Inferior parietal cortex (tissue), 1 donor: ENCODE results near the gene UBAC2.

Experiments used
- DNase-seq: peaks from one replicate; pipeline ENCODE4 v3.0.0-alpha.2; 2016; ENCODE audit errors: extremely low spot score

Gene UBAC2

GRCh38 chr13:99311748-99312492 lies 111.3 kb downstream of the UBAC2 start:
- no peak for DNase-seq

- no peak for DNase-seq
Measured at GRCh38 chr13:99312493-99312883, 111.8 kb downstream of the UBAC2 start.

- DNase-seq = no peak
Measured at GRCh38 chr13:99313501-99313900, 112.8 kb downstream of the UBAC2 start.

GRCh38 chr13:99313941-99314340 lies 113.3 kb downstream of the UBAC2 start:
- DNase-seq = no peak

- no peak for DNase-seq
Measured at GRCh38 chr13:99314640-99315176, 114.1 kb downstream of the UBAC2 start.

GRCh38 chr13:99315186-99315585 lies 114.5 kb downstream of the UBAC2 start:
- DNase-seq = no peak

- DNase-seq = no peak
Measured at GRCh38 chr13:99316224-99316623, 115.6 kb downstream of the UBAC2 start.

GRCh38 chr13:99316657-99317256 lies 116.1 kb downstream of the UBAC2 start:
- DNase-seq = no peak

GRCh38 chr13:99320693-99321481 lies 120.2 kb downstream of the UBAC2 start:
- no peak for DNase-seq

- no peak for DNase-seq
Measured at GRCh38 chr13:99321709-99322108, 121.1 kb downstream of the UBAC2 start.

GRCh38 chr13:99322297-99323103 lies 121.8 kb downstream of the UBAC2 start:
- DNase-seq = no peak

- DNase-seq = no peak
Measured at GRCh38 chr13:99323488-99323887, 122.8 kb downstream of the UBAC2 start.

GRCh38 chr13:99326012-99326411 lies 125.4 kb downstream of the UBAC2 start:
- no peak for DNase-seq

GRCh38 chr13:99327126-99327525 lies 126.5 kb downstream of the UBAC2 start:
- DNase-seq = no peak

- no peak for DNase-seq
Measured at GRCh38 chr13:99327761-99328160, 127.1 kb downstream of the UBAC2 start.

GRCh38 chr13:99329477-99329876 lies 128.8 kb downstream of the UBAC2 start:
- DNase-seq = no peak

- DNase-seq = no peak
Measured at GRCh38 chr13:99330942-99331341, 130.3 kb downstream of the UBAC2 start.

GRCh38 chr13:99331881-99332293 lies 131.2 kb downstream of the UBAC2 start:
- no peak for DNase-seq

GRCh38 chr13:99332456-99332855 lies 131.8 kb downstream of the UBAC2 start:
- DNase-seq = no peak

GRCh38 chr13:99334221-99334620 lies 133.6 kb downstream of the UBAC2 start:
- no peak for DNase-seq

GRCh38 chr13:99335087-99335486 lies 134.4 kb downstream of the UBAC2 start:
- DNase-seq = no peak

- DNase-seq = no peak
Measured at GRCh38 chr13:99335603-99336002, 134.9 kb downstream of the UBAC2 start.
